GM13977 (cell line): ENCODE measurements around the gene SWAP70.

Experiments used
- DNase-seq: peaks from one replicate; pipeline ENCODE4 v3.0.0; 2012; ENCODE audit warnings: low spot score
- CTCF ChIP-seq: IDR thresholded peaks from 2 replicates; pipeline ENCODE4 v1.5.1; 2012; ENCODE audit warnings: mild to moderate bottlenecking, control low read depth; ENCODE audit not compliant: insufficient read depth; ENCODE audit errors: extremely low read depth, missing control alignments
- in situ Hi-C: fragments of 300-500 bp; cut with MboI; formaldehyde crosslinking; loops from one replicate; pipeline ENCODE4 v1.12.0; 2022; ENCODE audit warnings: low sequenced_read_pairs, low pct_unique_long_range_greater_than_20kb, mixed read lengths, inconsistent platforms; ENCODE audit not compliant: unreplicated experiment

The SWAP70 gene

GRCh38 chr11:9672288-9672916 lies 8.5 kb downstream of the SWAP70 start:
- in situ Hi-C loops = no loop called here
- TF ChIP-seq CTCF = no peak
- DNase-seq = no peak

- no peak for DNase-seq
- in situ Hi-C loops = no loop called here
- TF ChIP-seq CTCF = no peak
Observed at GRCh38 chr11:9672918-9673317, 9.0 kb downstream of the SWAP70 start.

GRCh38 chr11:9675691-9676090 lies 11.8 kb downstream of the SWAP70 start:
- DNase-seq = no peak
- no peak for TF ChIP-seq CTCF
- in situ Hi-C loops = no loop called here

- TF ChIP-seq CTCF = no peak
- in situ Hi-C loops = no loop called here
- DNase-seq = no peak
Observed at GRCh38 chr11:9677951-9678350, 14.1 kb downstream of the SWAP70 start.

GRCh38 chr11:9678576-9678975 lies 14.7 kb downstream of the SWAP70 start:
- in situ Hi-C loops = no loop called here
- TF ChIP-seq CTCF = no peak
- no peak for DNase-seq

- in situ Hi-C loops = no loop called here
- no peak for DNase-seq
- no peak for TF ChIP-seq CTCF
Observed at GRCh38 chr11:9680028-9680427, 16.2 kb downstream of the SWAP70 start.
